ENCODE data around the gene SNX1.
A peak's percentile ranks its signal among the peaks of the same experiment; 100 is the strongest.
"Not testable (repeated sequence)": the region's sequence is repeated elsewhere in the genome, so short reads cannot be mapped to it uniquely, and the experiment has no call there.

Gene SNX1, protein sequence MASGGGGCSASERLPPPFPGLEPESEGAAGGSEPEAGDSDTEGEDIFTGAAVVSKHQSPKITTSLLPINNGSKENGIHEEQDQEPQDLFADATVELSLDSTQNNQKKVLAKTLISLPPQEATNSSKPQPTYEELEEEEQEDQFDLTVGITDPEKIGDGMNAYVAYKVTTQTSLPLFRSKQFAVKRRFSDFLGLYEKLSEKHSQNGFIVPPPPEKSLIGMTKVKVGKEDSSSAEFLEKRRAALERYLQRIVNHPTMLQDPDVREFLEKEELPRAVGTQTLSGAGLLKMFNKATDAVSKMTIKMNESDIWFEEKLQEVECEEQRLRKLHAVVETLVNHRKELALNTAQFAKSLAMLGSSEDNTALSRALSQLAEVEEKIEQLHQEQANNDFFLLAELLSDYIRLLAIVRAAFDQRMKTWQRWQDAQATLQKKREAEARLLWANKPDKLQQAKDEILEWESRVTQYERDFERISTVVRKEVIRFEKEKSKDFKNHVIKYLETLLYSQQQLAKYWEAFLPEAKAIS

GRCh38 chr15:64095795-64096667 is at the start of gene SNX1:
Gene SNX1, plus strand, starts transcription at chr15:64095982. Its CDS starts 32 bp downstream, at chr15:64096014.
- peak; percentile 88 for DNase-seq (ENCODE audit: low read depth)

DNA sequence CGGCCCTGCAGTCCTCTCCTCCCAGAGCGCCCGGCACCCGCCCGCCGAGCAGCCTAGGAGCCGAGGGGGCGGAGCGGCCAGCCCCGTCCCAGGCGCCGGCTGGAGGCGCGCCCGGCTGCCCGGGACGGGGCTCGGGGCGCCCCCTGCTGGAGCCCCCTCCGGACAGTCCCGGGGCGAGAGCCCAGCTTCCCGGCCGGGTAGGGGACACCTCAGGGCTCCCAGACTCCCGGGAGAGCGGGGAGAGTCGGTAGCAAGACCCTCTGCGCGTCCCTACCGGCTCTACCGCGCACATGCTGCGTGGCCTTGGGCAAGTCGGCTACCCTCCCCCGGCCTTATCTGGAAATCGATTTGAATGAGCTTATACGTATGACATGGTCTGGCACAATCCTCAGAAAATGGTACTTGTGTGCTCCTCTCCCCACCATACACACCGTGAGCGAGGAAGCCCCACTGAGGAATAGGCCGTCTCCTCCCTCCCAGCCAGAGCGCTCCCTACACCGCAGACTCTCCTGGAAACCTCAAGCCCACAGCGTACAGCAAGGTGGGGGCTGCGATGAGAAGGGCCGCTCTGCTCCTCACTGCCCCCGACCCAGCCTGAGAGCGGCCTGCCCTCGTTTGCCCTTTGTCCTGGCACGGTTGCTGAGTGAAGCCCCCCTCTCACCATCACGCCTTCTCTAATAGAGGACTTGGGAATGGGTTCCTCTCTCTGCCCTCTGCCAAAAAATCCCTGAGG is 49.2 kb upstream of the SNX1 start, which contains the start of gene DAPK2:
Gene DAPK2 (minus strand): TSS at position 65 of the 733 bp plus-strand sequence. CDS start 6,224 bp downstream, outside the sequence.
- peak; percentile 51 for DNase-seq (ENCODE audit: low read depth)

DNA sequence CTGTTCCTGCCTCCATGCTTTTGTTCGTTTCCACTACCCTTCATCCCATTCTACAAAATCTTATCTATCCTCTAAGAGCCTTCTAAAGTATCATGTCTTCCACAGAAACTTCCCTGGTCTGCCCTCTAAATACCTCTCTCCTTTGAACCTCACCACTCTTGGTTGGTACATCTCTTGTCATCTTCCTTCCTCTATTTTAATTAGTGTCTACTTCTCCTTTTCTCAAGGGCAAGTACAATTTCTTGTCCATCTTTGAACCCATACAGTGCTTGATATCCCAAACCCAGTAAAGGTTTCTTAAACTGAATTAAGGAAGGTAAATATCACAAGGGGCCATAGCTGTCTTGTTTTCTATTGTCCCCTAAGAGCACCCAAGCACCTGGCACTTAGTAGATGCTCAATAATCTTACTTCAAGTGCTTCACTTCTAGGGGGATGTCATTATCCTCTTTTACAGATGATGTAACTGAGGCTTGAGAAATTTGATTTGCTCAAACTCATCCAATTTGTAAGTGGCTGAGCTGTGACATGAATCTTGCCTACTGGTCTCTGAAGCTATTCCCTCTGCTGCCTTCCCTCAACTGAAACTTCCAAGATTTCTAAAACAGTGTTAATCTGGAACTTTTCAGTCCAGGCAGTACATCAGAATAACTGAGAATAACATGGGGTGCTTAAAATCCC is 46.9 kb upstream of the SNX1 start:
- no peak for DNase-seq (ENCODE audit: low read depth)

DNA sequence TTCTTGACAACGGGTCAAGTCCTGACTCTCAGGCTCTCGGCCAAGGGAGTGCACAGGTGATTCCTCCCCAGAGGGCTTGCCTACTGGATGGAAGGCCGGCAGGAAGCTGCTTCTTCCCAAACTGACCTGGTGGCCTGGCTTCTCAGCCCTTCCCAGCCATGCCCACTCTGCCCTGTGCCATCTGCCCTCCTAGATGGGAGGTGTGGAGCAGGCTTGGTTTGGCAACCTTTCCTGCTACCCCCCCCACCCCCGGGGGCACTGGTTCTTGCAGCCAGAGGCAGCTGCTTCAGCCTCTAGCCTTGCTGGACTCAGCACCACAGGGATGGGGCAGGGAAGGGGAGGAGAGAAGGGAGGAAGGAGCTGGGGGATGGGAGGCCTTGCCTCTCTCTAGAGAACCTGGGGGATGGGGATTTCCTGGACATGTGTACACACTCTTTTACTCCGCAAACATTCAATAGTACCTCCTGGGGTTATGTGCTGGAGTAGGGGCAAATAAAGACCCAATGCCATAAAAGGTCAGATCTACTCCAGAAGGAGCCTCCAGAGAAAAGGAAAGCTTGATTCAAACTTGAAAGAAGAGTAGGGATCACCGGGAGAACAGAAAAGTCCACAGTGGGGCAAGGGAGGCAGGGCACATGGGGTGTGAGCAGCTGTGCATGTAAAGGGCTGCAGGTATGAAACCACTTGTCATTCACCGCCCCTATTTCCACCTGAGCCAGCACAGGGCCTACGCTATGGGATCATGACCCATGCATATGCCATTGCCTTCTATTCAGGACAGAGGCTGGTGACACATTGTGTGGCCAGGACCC is 45.3 kb upstream of the SNX1 start:
- no peak for DNase-seq (ENCODE audit: low read depth)

DNA sequence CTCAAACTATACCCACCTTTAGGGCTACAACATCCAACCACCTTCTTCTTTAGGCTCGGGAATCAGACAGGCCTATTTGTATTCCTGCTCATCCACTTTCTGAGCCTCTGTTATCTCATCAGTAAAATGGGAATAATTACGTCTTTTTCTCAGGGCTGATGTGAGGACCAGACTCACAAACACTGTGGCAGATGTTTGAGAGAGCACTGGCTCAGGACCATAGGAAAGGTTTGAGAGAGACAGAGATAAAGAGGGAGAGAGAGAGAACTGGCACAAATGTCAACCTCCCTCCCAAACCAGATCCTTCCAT is 44.7 kb upstream of the SNX1 start:
- no peak for DNase-seq (ENCODE audit: low read depth)

DNA sequence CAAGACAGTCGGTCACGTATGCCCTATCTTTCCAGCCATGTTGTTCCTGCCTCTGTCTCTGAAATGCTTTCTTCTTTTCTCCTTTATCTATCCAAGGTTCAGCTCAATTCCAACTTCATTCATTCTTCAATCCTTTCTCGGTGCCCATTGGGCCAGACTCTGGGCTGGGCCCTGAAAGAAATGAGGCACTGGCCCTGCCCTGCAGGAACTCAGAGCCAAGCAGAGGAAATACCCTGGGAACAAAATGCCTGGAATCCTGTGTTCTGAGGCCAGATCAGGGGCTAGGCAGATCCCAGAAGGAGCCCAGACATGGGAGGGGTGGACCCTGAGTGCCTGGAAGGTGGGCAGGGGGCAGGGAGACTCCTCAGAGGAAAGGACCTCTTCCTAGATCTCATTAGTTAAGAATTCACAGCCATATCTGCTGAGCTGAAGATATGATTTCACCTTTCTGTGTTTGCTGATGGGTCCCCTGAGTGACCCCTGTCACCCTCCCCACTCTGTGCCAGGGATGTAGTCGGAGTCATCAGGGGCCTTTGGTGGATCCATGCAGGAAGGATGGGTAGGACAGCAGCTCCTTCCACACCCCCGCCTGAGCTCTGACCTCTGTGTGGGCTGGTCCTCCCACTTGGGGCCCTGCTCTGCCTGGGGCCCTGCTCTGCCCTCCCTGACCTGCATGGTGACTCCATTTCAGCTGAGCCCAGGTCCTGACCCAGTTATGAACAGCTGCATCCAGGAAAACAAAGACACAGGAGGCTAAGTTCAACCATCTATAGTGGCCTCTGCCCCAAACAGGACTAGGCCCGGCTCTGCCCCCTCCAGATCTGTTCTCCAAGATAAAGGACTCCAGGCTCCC is 44.1 kb upstream of the SNX1 start:
- no peak for DNase-seq (ENCODE audit: low read depth)

DNA sequence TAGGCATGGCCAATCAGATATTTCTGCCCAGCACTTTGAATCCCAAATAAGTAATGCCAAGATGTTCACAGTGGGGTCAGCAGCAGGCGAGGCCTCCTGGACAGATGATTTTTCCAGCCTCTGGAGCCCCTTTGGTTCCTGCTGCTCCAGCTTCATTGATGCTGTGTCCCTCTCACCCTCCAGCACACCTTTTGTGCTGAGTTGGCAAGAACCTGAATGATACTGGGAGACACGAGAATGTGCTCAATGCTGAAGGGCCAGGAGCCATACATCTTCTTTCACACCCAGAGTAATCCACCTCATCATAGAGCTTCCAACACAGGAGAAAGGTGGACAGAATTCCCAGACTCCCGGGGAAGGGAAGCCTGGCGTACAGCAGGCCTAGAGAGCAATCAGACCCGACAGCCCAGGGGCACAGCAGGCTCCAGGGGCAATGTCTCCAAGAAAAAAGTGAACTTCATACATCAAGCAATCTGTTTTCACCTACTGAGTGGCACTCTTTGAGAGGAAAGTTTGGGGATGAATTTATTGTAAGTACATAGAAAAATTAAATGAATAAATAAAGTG is 42.8 kb upstream of the SNX1 start:
- DNase-seq (ENCODE audit: low read depth): no peak

- DNase-seq (ENCODE audit: low read depth): not testable (repeated sequence)
These were observed 42.1 kb upstream of the SNX1 start for GRCh38 chr15:64053674-64054073.

- no peak for DNase-seq (ENCODE audit: low read depth)
These were observed 37.5 kb upstream of the SNX1 start for GRCh38 chr15:64058279-64058678.

DNA sequence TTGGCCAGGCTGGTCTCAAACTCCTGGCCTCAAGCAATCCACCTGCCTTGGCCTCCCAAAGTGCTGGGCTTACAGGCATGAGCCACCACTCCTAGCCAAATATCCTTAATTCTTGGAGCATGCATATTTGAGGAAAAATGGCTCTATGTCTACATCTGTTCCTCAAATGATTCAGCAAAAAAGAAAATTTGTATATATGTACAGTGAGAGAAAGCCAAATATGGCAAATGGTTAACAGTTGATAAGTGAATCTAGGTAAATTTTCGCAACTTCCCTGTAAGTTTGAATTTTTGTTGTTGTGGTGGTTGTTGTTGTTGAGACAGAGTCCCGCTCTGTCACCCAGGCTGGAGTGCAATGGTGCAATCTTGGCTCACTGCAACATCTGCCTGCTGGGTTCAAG is 36.7 kb upstream of the SNX1 start:
- DNase-seq (ENCODE audit: low read depth): not testable (repeated sequence)

- no peak for DNase-seq (ENCODE audit: low read depth)
These were observed 35.1 kb upstream of the SNX1 start for GRCh38 chr15:64060716-64061115.

- no peak for DNase-seq (ENCODE audit: low read depth)
These were observed 29.3 kb upstream of the SNX1 start for GRCh38 chr15:64066451-64066850.

DNA sequence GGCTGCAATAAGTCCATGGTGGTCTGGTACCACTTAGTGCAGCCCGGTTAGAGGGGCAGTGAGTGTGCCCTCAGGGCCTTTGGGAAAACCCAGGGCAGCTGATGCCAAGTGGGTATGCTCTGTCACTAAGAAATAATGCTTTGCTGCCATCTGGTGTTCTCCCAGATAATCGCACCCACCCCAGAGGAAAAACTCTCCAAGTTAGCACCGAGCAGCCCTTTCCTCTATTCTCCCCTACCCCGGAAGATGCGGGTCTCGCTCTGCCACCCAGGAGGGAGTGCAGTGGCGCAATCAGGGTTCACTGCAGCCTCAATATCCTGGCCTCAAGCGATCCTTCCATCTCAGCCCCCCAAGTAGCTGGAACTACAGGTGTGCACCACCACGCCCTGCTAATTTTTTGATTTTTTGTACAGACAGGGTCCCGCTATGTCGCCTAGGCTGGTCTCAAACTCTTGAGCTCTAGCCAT is 28.2 kb upstream of the SNX1 start:
- DNase-seq (ENCODE audit: low read depth): peak; percentile 28

- DNase-seq (ENCODE audit: low read depth): no peak
These were observed 27.6 kb upstream of the SNX1 start for GRCh38 chr15:64068133-64068532.

- DNase-seq (ENCODE audit: low read depth): no peak
These were observed 25.7 kb upstream of the SNX1 start for GRCh38 chr15:64070106-64070505.

- DNase-seq (ENCODE audit: low read depth): peak; percentile 65
These were observed 24.6 kb upstream of the SNX1 start for GRCh38 chr15:64070965-64071851.

GRCh38 chr15:64071931-64072765 is 23.6 kb upstream of the SNX1 start:
- no peak for DNase-seq (ENCODE audit: low read depth)

All from GM04504 (cell line).